ENCODE data around the gene CNST. TPM values are rescaled to one million over a fixed set of nuclear protein-coding genes. Genes with fewer than 3 reads are reported as not detected.

The CNST gene
- total RNA-seq, 1 experiment from 2014 or later, result 19.8 TPM

DNA sequence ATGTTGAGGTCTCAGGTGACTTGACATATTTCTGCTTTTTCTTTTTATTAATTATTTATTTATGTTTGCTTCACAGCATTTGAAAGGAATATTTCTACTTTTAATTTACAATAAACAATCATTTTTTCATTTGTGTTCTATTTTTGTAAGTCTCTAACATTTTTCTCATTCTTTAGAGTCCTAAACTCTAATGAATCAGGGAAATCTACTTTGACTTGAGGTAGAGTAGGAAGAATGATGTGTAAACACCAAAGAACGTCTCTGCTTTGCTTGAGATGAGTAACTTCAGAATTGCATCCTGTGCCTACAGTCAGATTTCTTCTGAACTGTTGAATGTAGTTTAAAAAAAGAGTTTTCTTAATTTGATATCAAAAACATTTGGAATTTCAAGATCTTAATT lies 65.2 kb downstream of the CNST start:
- no peak overlapping the region for H3K9ac ChIP-seq (ENCODE audit: extremely low read depth, insufficient read length, low read length)
- H3K23ac ChIP-seq (ENCODE audit: insufficient read length, low read depth, low read length), result no peak overlapping the region
- H3K4me1 ChIP-seq (ENCODE audit: insufficient read depth, low read length), result no peaks in the 10 kb centered on the region
- H2AFZ ChIP-seq (ENCODE audit: low read length), result no peak overlapping the region
- Mint-ChIP-seq H3K36me3 (ENCODE audit: insufficient read depth in 1 of 3, low read depth in 3 of 3) (peaks cover 3 to 13% (median 8%) of the 10 kb centered on the region in 3 experiments; a peak in 5 of 7 replicates), H3K9me3 (no peaks in the 10 kb centered on the region), H3K27ac (no peak overlapping the region), H3K27me3 (ENCODE audit: low read depth) (no peaks in the 10 kb centered on the region), H3K4me1 (no peaks in the 10 kb centered on the region), H3K4me3 (no peak overlapping the region)
- no peak overlapping the region for H2BK5ac ChIP-seq (ENCODE audit: insufficient read length, low read length)
- H4K8ac ChIP-seq (replicated peaks; ENCODE audit: insufficient read length, low read depth, low read length), result no peak overlapping the region
- no peak overlapping the region for H4K5ac ChIP-seq (ENCODE audit: insufficient read length, low read depth, low read length)
- H3K79me2 ChIP-seq (ENCODE audit: insufficient read depth, low read length), result no peaks in the 10 kb centered on the region
- no peak overlapping the region for H3K27ac ChIP-seq (ENCODE audit: insufficient read length, low read depth, low read length)
- no peak overlapping the region for H3K4ac ChIP-seq (ENCODE audit: low read depth, low read length)
- H2BK20ac ChIP-seq (ENCODE audit: low read depth, low read length, poor library complexity, severe bottlenecking), result no peak overlapping the region
- no peaks in the 10 kb centered on the region for H3K23me2 ChIP-seq (ENCODE audit: insufficient read length, low read depth, low read length, poor library complexity, severe bottlenecking)
- H3K79me1 ChIP-seq (ENCODE audit: insufficient read depth, low read depth, low read length, poor library complexity, severe bottlenecking), result no peaks in the 10 kb centered on the region
- H4K20me1 ChIP-seq (ENCODE audit: control insufficient read depth, insufficient read depth, insufficient read length), result no peaks in the 10 kb centered on the region
- no peak overlapping the region for H2BK15ac ChIP-seq (ENCODE audit: low read depth, low read length)
- WGBS (ENCODE audit: extremely low coverage, insufficient read length, low lambda C conversion rate), result no CpG with 5 or more reads among the region's 1 CpG
- no peaks in the 10 kb centered on the region for H3K9me3 ChIP-seq (ENCODE audit: control insufficient read depth, low read depth, low read length)
- no peak overlapping the region for H2BK120ac ChIP-seq (ENCODE audit: low read depth, low read length, poor library complexity, severe bottlenecking)
- no peaks in the 10 kb centered on the region for H3K27me3 ChIP-seq (ENCODE audit: insufficient read depth, low read length)
- TF ChIP-seq, protein P1, sequence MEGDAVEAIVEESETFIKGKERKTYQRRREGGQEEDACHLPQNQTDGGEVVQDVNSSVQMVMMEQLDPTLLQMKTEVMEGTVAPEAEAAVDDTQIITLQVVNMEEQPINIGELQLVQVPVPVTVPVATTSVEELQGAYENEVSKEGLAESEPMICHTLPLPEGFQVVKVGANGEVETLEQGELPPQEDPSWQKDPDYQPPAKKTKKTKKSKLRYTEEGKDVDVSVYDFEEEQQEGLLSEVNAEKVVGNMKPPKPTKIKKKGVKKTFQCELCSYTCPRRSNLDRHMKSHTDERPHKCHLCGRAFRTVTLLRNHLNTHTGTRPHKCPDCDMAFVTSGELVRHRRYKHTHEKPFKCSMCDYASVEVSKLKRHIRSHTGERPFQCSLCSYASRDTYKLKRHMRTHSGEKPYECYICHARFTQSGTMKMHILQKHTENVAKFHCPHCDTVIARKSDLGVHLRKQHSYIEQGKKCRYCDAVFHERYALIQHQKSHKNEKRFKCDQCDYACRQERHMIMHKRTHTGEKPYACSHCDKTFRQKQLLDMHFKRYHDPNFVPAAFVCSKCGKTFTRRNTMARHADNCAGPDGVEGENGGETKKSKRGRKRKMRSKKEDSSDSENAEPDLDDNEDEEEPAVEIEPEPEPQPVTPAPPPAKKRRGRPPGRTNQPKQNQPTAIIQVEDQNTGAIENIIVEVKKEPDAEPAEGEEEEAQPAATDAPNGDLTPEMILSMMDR (conservative IDR thresholded peaks at IDR 0.05), result no peak
- no peak overlapping the region for H3K4me2 ChIP-seq (ENCODE audit: insufficient read depth, insufficient read length, low read length)
- H2BK12ac ChIP-seq (ENCODE audit: insufficient read length, low read depth, low read length), result no peak overlapping the region
- H3K14ac ChIP-seq (ENCODE audit: insufficient read depth, low read length), result no peak overlapping the region
- no peak overlapping the region for H3T11ph ChIP-seq (ENCODE audit: low read length)
- no peak overlapping the region for H3K18ac ChIP-seq (ENCODE audit: insufficient read length, low read depth, low read length)
- H4K91ac ChIP-seq (ENCODE audit: insufficient read length, low read depth, low read length), result no peak overlapping the region
- DNase-seq, result no peak
- H3K56ac ChIP-seq (ENCODE audit: insufficient read length, low read depth, low read length), result no peak overlapping the region
- no peak overlapping the region for H2AK5ac ChIP-seq (ENCODE audit: insufficient read length, low read length)
